ENCODE results near the gene EDAR.

- TF ChIP-seq CTCF (IDR thresholded peaks at IDR 0.05) (no peak), ZFX (IDR thresholded peaks at IDR 0.05; ENCODE audit: borderline replicate concordance) (no peak)
Measured at GRCh38 chr2:108981846-108982245, 7.2 kb downstream of the EDAR start.

Measured in 22Rv1 (cell line).